ENCODE data around the gene GZMA.
A peak's percentile ranks its signal among the peaks of the same experiment; 100 is the strongest.

DNA sequence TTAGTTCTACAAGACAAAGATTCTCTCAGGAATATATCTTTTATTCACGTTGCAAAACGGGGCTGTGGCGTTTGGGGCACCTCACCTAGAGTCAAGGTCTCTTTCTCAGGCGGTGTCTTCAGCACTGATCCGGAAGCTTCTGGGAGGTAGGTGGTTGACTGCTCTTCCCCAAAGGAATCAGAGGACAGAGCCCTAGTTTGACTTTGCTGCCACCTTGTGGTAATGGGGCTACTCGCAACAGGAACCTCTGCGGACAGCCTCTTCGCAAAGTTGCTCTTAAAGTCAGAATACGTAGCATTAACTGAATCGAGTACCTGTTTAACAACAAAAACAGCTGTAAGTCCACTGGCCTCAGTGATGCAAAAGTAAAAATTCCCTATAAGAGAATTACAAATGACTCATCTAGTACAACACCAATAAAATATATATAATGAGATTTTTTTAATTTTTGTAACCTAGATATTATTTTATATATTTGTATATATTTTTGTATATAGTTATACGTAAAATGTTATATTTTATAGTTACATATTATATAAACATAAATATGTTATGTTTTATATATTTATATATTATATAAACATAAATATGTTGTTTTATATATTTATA is 44.2 kb downstream of the GZMA start:
- TF ChIP-seq, protein P1, sequence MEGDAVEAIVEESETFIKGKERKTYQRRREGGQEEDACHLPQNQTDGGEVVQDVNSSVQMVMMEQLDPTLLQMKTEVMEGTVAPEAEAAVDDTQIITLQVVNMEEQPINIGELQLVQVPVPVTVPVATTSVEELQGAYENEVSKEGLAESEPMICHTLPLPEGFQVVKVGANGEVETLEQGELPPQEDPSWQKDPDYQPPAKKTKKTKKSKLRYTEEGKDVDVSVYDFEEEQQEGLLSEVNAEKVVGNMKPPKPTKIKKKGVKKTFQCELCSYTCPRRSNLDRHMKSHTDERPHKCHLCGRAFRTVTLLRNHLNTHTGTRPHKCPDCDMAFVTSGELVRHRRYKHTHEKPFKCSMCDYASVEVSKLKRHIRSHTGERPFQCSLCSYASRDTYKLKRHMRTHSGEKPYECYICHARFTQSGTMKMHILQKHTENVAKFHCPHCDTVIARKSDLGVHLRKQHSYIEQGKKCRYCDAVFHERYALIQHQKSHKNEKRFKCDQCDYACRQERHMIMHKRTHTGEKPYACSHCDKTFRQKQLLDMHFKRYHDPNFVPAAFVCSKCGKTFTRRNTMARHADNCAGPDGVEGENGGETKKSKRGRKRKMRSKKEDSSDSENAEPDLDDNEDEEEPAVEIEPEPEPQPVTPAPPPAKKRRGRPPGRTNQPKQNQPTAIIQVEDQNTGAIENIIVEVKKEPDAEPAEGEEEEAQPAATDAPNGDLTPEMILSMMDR (conservative IDR thresholded peaks at IDR 0.05; ENCODE audit: low read length) = peak; percentile 97
- no peak for TF ChIP-seq EZH2phosphoT487 (IDR thresholded peaks at IDR 0.05; ENCODE audit: borderline replicate concordance, low read depth, low read length)

Measured in OCI-LY7 (cell line).